D721Med (cell line): Measurements from ENCODE around the gene TLX2.

Source experiments
- DNase-seq: peaks from one replicate; pipeline ENCODE4 v3.0.0; 2011; ENCODE audit warnings: low spot score; ENCODE audit not compliant: insufficient read length
- FAIRE-seq: peaks from 2 replicates; lab custom pipeline; 2011; peaks lifted over from hg19 to GRCh38; lab: Jason Lieb, UNC
- CTCF ChIP-seq: IDR thresholded peaks from 2 replicates; pipeline ENCODE4 v1.5.1; 2012; ENCODE audit warnings: mild to moderate bottlenecking, control low read depth; ENCODE audit not compliant: insufficient read depth; ENCODE audit errors: missing control alignments

The TLX2 gene

GRCh38 chr2:74533464-74533863, 19.2 kb downstream of the TLX2 start:
- FAIRE-seq (no peak), DNase-seq (no peak)
- no peak for TF ChIP-seq CTCF

GRCh38 chr2:74534411-74534810, 20.2 kb downstream of the TLX2 start:
- FAIRE-seq (no peak), DNase-seq (no peak)
- TF ChIP-seq CTCF: no peak

- TF ChIP-seq CTCF: no peak
- FAIRE-seq: no peak
- DNase-seq: no peak
These were observed 21.3 kb downstream of the TLX2 start for GRCh38 chr2:74535440-74535965.

- no peak for FAIRE-seq
- DNase-seq: no peak
- no peak for TF ChIP-seq CTCF
These were observed 22.1 kb downstream of the TLX2 start for GRCh38 chr2:74536166-74536950.

- FAIRE-seq (no peak), DNase-seq (no peak)
- no peak for TF ChIP-seq CTCF
These were observed 22.9 kb downstream of the TLX2 start for GRCh38 chr2:74537140-74537539.

- DNase-seq (no peak), FAIRE-seq (no peak)
- TF ChIP-seq CTCF: no peak
These were observed 24.7 kb downstream of the TLX2 start for GRCh38 chr2:74538881-74539339.

- FAIRE-seq: no peak
- DNase-seq: no peak
- no peak for TF ChIP-seq CTCF
These were observed 26.0 kb downstream of the TLX2 start for GRCh38 chr2:74540291-74540690.
